VCaP (cell line): ENCODE measurements around the gene TGFA.

Experiments
- H3K27ac ChIP-seq: fragments of 450-650 bp; 2 replicates; pipeline ENCODE4 v1.5.1; 2017
- CTCF ChIP-seq: fragments of 450-650 bp; conservative IDR thresholded peaks from 2 replicates; pipeline ENCODE4 v1.5.1; 2017; ENCODE audit warnings: mild to moderate bottlenecking, moderate library complexity

TGFA gene

GRCh38 chr2:70531419-70532086, 22.1 kb downstream of the TGFA start:
- H3K27ac ChIP-seq = no peak overlapping the region
- no peak for TF ChIP-seq CTCF

GRCh38 chr2:70529610-70530009, 24.0 kb downstream of the TGFA start:
- no peak for TF ChIP-seq CTCF
- H3K27ac ChIP-seq = no peak overlapping the region

GRCh38 chr2:70528929-70529328, 24.7 kb downstream of the TGFA start:
- TF ChIP-seq CTCF = no peak
- H3K27ac ChIP-seq = no peak overlapping the region

- no peak overlapping the region for H3K27ac ChIP-seq
- TF ChIP-seq CTCF = no peak
These were observed 25.4 kb downstream of the TGFA start for GRCh38 chr2:70528276-70528675.

- no peak for TF ChIP-seq CTCF
- H3K27ac ChIP-seq = no peak overlapping the region
These were observed 26.1 kb downstream of the TGFA start for GRCh38 chr2:70527447-70528080.

- no peak for TF ChIP-seq CTCF
These were observed 27.5 kb downstream of the TGFA start for GRCh38 chr2:70526126-70526525.

GRCh38 chr2:70525032-70525431, 28.6 kb downstream of the TGFA start:
- H3K27ac ChIP-seq = peak overlapping the region; percentile 69
- no peak for TF ChIP-seq CTCF

More at GRCh38 chr2:70526126-70526525, 27.5 kb downstream of the TGFA start:
- no peak overlapping the region for H3K27ac ChIP-seq
